ENCODE measurements around the gene DNAH1.

DNA sequence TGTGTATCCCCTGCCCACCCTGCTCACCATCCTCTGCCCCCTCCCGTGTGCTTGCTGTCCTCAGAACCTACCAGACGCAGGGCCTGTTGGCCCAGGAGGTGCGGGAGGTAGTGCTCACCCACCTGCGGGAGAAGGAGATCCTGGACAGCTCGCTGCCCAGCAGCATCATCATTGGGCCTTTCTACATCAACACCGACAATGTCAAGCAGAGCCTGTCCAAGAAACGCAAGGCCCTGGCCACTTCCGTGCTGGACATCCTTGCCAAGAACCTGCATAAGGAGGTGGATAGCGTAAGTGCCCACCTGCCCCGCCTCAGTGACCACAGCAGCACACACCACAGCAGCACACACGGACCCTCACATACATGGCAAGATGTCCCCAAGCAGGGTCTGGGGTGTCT lies 33.0 kb downstream of the DNAH1 start:
- TF ChIP-seq, protein P1, sequence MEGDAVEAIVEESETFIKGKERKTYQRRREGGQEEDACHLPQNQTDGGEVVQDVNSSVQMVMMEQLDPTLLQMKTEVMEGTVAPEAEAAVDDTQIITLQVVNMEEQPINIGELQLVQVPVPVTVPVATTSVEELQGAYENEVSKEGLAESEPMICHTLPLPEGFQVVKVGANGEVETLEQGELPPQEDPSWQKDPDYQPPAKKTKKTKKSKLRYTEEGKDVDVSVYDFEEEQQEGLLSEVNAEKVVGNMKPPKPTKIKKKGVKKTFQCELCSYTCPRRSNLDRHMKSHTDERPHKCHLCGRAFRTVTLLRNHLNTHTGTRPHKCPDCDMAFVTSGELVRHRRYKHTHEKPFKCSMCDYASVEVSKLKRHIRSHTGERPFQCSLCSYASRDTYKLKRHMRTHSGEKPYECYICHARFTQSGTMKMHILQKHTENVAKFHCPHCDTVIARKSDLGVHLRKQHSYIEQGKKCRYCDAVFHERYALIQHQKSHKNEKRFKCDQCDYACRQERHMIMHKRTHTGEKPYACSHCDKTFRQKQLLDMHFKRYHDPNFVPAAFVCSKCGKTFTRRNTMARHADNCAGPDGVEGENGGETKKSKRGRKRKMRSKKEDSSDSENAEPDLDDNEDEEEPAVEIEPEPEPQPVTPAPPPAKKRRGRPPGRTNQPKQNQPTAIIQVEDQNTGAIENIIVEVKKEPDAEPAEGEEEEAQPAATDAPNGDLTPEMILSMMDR (IDR thresholded peaks at IDR 0.05; ENCODE audit: poor library complexity): no peak
- TF ChIP-seq EZH2 (IDR thresholded peaks at IDR 0.05; ENCODE audit: borderline replicate concordance): no peak
- TF ChIP-seq EZH2phosphoT487 (IDR thresholded peaks at IDR 0.05; ENCODE audit: low read depth, severe bottlenecking, unreplicated experiment): no peak

Measured in hepatocyte (in vitro differentiated cells).